ENCODE data around the gene ABHD17B. TPM values are rescaled to one million over a fixed set of nuclear protein-coding genes. Genes with fewer than 3 reads are reported as not detected.

Gene ABHD17B
- total and polyA plus RNA-seq, 2 donors (not counting 1 experiment from before 2014, with no cell fraction given): 14.6 to 20.6 TPM

DNA sequence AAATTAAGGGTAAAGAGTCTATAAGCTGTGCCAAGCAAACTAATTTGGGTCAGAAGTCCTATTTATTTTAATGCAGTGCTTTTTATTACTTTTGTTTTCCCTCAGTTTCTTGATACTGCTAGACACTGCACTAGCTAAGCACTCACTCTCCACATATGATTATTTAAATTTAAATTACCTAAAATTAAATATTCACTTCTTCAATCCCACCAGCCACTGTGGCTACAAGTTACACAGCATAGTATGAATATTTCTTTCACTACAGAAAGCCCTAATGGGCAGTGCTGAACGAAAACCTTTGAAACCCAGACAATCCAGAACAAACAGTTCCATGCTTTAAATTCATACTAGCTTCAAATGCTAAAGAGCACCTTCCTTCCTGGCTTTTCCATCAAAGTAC lies 23.6 kb downstream of the ABHD17B start:
- H3K4me2 ChIP-seq (ENCODE audit: extremely low read depth, insufficient read depth, low read length): no peak overlapping the region
- H3K4me1 ChIP-seq (ENCODE audit: control insufficient read depth, extremely low read depth, insufficient read depth, low read length): no peaks in the 10 kb centered on the region
- no peak overlapping the region for H3K27ac ChIP-seq (ENCODE audit: insufficient read depth, low read length)
- no peak for DNase-seq (ENCODE audit: low read depth in 2 of 2)
- no peaks in the 10 kb centered on the region for H3K36me3 ChIP-seq (ENCODE audit: control insufficient read depth, insufficient read depth, low read length)
- H3K9me3 ChIP-seq (ENCODE audit: control insufficient read depth, insufficient read depth, low read depth, low read length): no peaks in the 10 kb centered on the region
- H2AFZ ChIP-seq (ENCODE audit: low read length): no peak overlapping the region
- H4K20me1 ChIP-seq (ENCODE audit: control insufficient read depth, extremely low read depth, insufficient read depth, low read length): no peaks in the 10 kb centered on the region
- TF ChIP-seq EZH2 (IDR thresholded peaks at IDR 0.05; ENCODE audit: low read length, missing control alignments): no peak
- TF ChIP-seq, protein P1, sequence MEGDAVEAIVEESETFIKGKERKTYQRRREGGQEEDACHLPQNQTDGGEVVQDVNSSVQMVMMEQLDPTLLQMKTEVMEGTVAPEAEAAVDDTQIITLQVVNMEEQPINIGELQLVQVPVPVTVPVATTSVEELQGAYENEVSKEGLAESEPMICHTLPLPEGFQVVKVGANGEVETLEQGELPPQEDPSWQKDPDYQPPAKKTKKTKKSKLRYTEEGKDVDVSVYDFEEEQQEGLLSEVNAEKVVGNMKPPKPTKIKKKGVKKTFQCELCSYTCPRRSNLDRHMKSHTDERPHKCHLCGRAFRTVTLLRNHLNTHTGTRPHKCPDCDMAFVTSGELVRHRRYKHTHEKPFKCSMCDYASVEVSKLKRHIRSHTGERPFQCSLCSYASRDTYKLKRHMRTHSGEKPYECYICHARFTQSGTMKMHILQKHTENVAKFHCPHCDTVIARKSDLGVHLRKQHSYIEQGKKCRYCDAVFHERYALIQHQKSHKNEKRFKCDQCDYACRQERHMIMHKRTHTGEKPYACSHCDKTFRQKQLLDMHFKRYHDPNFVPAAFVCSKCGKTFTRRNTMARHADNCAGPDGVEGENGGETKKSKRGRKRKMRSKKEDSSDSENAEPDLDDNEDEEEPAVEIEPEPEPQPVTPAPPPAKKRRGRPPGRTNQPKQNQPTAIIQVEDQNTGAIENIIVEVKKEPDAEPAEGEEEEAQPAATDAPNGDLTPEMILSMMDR (conservative IDR thresholded peaks at IDR 0.05 in 1 of 2, IDR thresholded peaks at IDR 0.05 in 1 of 2; ENCODE audit: low read depth in 1 of 2, low read length in 2 of 2): no peak
- no peak overlapping the region for H3K4me3 ChIP-seq (replicated peaks in 1 of 4; ENCODE audit: control extremely low read depth in 1 of 4, insufficient read depth in 1 of 4, low read depth in 3 of 4, low read length in 4 of 4)
- H3K27me3 ChIP-seq (ENCODE audit: control insufficient read depth, insufficient read depth, low read length): no peaks in the 10 kb centered on the region
- H3K9ac ChIP-seq (ENCODE audit: insufficient read depth, low read length): no peak overlapping the region
- peaks cover 10% of the 10 kb centered on the region for H3K79me2 ChIP-seq (ENCODE audit: control insufficient read depth, insufficient read depth, low read length)

DNA sequence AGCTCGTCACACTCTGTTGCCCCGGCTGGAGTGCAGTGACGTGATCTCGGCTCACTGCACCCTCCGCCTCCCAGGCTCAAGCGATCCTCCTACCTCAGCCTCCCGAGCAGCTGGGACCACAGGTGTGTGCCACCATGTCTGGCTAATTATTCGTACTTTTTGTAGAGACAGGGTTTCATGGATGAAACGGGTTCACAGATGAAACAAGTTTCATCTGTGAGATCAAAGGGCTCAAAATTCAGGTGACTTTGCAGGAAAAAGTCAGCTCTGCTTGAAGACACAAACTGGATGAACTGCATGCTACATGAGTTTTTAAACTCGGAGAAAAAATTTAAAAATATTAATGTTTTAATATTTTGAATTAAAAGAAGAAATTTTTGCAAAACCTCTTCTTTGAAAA lies 24.5 kb downstream of the ABHD17B start:
- Histone ChIP-seq H3K27me3 (ENCODE audit: control insufficient read depth, insufficient read depth, low read length) (no peaks in the 10 kb centered on the region), H3K4me3 (replicated peaks in 1 of 4; ENCODE audit: control extremely low read depth in 1 of 4, insufficient read depth in 1 of 4, low read depth in 3 of 4, low read length in 4 of 4) (no peak overlapping the region), H3K36me3 (ENCODE audit: control insufficient read depth, insufficient read depth, low read length) (no peaks in the 10 kb centered on the region), H4K20me1 (ENCODE audit: control insufficient read depth, extremely low read depth, insufficient read depth, low read length) (no peaks in the 10 kb centered on the region), H3K4me1 (ENCODE audit: control insufficient read depth, extremely low read depth, insufficient read depth, low read length) (no peaks in the 10 kb centered on the region), H3K79me2 (ENCODE audit: control insufficient read depth, insufficient read depth, low read length) (peaks cover 10% of the 10 kb centered on the region), H2AFZ (ENCODE audit: low read length) (no peak overlapping the region), H3K9me3 (ENCODE audit: control insufficient read depth, insufficient read depth, low read depth, low read length) (no peaks in the 10 kb centered on the region), H3K27ac (ENCODE audit: insufficient read depth, low read length) (no peak overlapping the region), H3K9ac (ENCODE audit: insufficient read depth, low read length) (no peak overlapping the region), H3K4me2 (ENCODE audit: extremely low read depth, insufficient read depth, low read length) (no peak overlapping the region)
- TF ChIP-seq, protein P1 (conservative IDR thresholded peaks at IDR 0.05 in 1 of 2, IDR thresholded peaks at IDR 0.05 in 1 of 2; ENCODE audit: low read depth in 1 of 2, low read length in 2 of 2): no peak
- no peak for TF ChIP-seq EZH2 (IDR thresholded peaks at IDR 0.05; ENCODE audit: low read length, missing control alignments)
- no peak for DNase-seq (ENCODE audit: low read depth in 2 of 2)

DNA sequence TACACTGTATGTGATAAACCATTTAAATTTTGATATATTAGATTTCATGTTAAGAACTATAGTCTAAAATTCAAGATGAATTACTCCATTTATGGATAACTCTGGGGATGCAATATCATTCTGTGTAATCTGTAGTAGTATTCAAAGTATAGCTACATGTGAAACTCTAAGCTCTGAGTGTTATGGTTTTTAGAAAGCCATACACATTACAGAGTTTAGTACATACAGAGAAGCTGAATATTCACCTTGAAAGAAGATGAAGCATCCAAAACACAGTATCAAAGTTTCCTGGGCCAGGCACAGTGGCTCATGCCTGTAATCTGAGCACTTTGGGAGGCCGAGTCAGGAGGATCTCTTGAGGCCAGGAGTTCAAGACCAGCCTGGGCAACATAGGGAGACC lies 25.0 kb downstream of the ABHD17B start:
- no peak overlapping the region for H3K4me3 ChIP-seq (replicated peaks in 1 of 4; ENCODE audit: control extremely low read depth in 1 of 4, insufficient read depth in 1 of 4, low read depth in 3 of 4, low read length in 4 of 4)
- peaks cover 10% of the 10 kb centered on the region for H3K79me2 ChIP-seq (ENCODE audit: control insufficient read depth, insufficient read depth, low read length)
- H3K4me1 ChIP-seq (ENCODE audit: control insufficient read depth, extremely low read depth, insufficient read depth, low read length): no peaks in the 10 kb centered on the region

More for the DNA sequence above, 25.0 kb downstream of the ABHD17B start:
- TF ChIP-seq EZH2 (IDR thresholded peaks at IDR 0.05; ENCODE audit: low read length, missing control alignments): no peak
- TF ChIP-seq, protein P1 (conservative IDR thresholded peaks at IDR 0.05 in 1 of 2, IDR thresholded peaks at IDR 0.05 in 1 of 2; ENCODE audit: low read depth in 1 of 2, low read length in 2 of 2): no peak
- Histone ChIP-seq H3K4me2 (ENCODE audit: extremely low read depth, insufficient read depth, low read length) (no peak overlapping the region), H3K27ac (ENCODE audit: insufficient read depth, low read length) (no peak overlapping the region), H2AFZ (ENCODE audit: low read length) (no peak overlapping the region), H3K9me3 (ENCODE audit: control insufficient read depth, insufficient read depth, low read depth, low read length) (no peaks in the 10 kb centered on the region), H4K20me1 (ENCODE audit: control insufficient read depth, extremely low read depth, insufficient read depth, low read length) (no peaks in the 10 kb centered on the region), H3K36me3 (ENCODE audit: control insufficient read depth, insufficient read depth, low read length) (no peaks in the 10 kb centered on the region), H3K9ac (ENCODE audit: insufficient read depth, low read length) (no peak overlapping the region), H3K27me3 (ENCODE audit: control insufficient read depth, insufficient read depth, low read length) (no peaks in the 10 kb centered on the region)
- DNase-seq (ENCODE audit: low read depth in 2 of 2): no peak

Data from fibroblast of lung (primary cell).